Activated CD8-positive, alpha-beta T cell treated with anti-CD3 and anti-CD28 coated beads, Interleukin-2, amount 10 ng/mL, durations not matched to agents 7 days and 5 days (primary cell): ENCODE results near the gene GRM8. TPM values are rescaled to one million over a fixed set of nuclear protein-coding genes. Genes with fewer than 3 reads are reported as not detected.

ENCODE experiments used
- ATAC-seq: fragments of 150-1000 bp; cut with Tn5 transposase; one replicate; pipeline ENCODE4 v1.10.0; 2021; ENCODE audit warnings: moderate library complexity
- CTCF ChIA-PET: fragments of 350-600 bp; sonication (Branson Sonifier 250); formaldehyde crosslinking; loops from one replicate; lab custom pipeline; 2021; ENCODE audit warnings: antibody characterized with exemption; lab: Charles Lee
- POLR2A ChIA-PET: fragments of 350-600 bp; sonication (Branson Sonifier 250); formaldehyde crosslinking; loops from one replicate; lab custom pipeline; 2021; ENCODE audit warnings: antibody characterized with exemption; lab: Charles Lee
- DNase-seq: peaks from one replicate; pipeline ENCODE4 v3.0.0-alpha.2; 2020
- H3K27ac Mint-ChIP-seq: one replicate; pipeline ENCODE4 v1.8.0; 2021; ENCODE audit warnings: mild to moderate bottlenecking, mixed read lengths
- H3K27me3 Mint-ChIP-seq: one replicate; pipeline ENCODE4 v1.8.0; 2021; ENCODE audit warnings: low read depth, mixed read lengths
- H3K36me3 Mint-ChIP-seq: one replicate; pipeline ENCODE4 v1.8.0; 2021; ENCODE audit warnings: low read depth, mixed read lengths
- H3K4me1 Mint-ChIP-seq: one replicate; pipeline ENCODE4 v1.8.0; 2021; ENCODE audit warnings: low read depth, mixed read lengths
- H3K4me3 Mint-ChIP-seq: one replicate; pipeline ENCODE4 v1.8.0; 2021; ENCODE audit warnings: mild to moderate bottlenecking, mixed read lengths
- H3K9me3 Mint-ChIP-seq: one replicate; pipeline ENCODE4 v1.8.0; 2022; ENCODE audit warnings: mixed read lengths; ENCODE audit not compliant: insufficient read depth
- total RNA-seq, 2 experiments: library from RNA; stranded (reverse); gene quantifications; one replicate each; pipeline ENCODE4 v1.2.3, GENCODE V29; 2021

The GRM8 gene
- total RNA-seq, 2 experiments from 2014 or later, result not detected

DNA sequence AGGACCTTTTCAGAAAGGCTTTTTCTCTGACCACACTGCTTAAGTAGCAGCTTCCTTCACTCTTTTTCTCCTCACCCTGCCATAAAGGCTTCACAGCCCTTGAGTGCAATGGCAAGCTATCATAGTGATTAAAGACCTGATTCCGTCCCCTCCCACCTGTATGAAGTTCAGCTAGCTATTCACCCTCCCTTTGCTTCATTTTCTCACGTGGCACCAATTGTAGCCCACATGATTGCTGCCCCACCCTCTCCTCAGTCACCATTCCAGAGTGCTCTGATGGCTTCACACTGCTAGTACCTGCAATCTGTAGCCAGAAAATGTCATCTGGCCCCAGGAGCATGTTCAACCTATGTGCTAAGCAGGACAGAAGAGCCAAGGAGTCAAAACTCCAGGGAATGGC is 523.8 kb downstream of the GRM8 start:
- Mint-ChIP-seq H3K27me3 (no peaks in the 10 kb centered on the region), H3K36me3 (no peaks in the 10 kb centered on the region), H3K9me3 (no peaks in the 10 kb centered on the region), H3K4me3 (no peak overlapping the region), H3K27ac (no peak overlapping the region), H3K4me1 (no peaks in the 10 kb centered on the region)
- ChIA-PET POLR2A (no interaction called here), CTCF (no interaction called here)
- DNase-seq (no peak), ATAC-seq (no peak)

DNA sequence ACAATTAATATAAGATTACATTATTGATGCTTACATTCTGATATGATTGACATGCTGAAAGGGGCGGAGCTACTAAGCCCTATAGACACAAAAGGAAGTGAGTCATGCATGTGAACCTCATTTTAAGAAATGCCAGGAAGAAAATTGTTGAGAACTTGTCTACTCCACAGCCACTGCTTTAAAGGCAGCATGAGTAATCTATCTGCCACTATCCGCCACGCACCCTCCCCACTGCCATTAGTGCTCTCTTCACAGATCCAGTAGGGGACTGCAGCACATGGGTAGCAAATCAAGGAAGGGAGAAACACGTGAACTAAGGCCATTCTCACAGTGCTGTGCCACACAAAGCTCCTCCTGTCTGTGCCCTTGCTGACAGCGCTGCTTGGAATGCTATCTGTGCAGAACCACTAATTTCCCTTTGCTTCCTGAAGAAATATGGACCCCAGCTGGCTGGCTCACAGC is 524.8 kb downstream of the GRM8 start:
- Mint-ChIP-seq H3K4me3 (no peak overlapping the region), H3K4me1 (no peaks in the 10 kb centered on the region), H3K9me3 (no peaks in the 10 kb centered on the region), H3K27ac (no peak overlapping the region), H3K36me3 (no peaks in the 10 kb centered on the region), H3K27me3 (no peaks in the 10 kb centered on the region)
- ATAC-seq (no peak), DNase-seq (no peak)
- ChIA-PET POLR2A (no interaction called here), CTCF (no interaction called here)

DNA sequence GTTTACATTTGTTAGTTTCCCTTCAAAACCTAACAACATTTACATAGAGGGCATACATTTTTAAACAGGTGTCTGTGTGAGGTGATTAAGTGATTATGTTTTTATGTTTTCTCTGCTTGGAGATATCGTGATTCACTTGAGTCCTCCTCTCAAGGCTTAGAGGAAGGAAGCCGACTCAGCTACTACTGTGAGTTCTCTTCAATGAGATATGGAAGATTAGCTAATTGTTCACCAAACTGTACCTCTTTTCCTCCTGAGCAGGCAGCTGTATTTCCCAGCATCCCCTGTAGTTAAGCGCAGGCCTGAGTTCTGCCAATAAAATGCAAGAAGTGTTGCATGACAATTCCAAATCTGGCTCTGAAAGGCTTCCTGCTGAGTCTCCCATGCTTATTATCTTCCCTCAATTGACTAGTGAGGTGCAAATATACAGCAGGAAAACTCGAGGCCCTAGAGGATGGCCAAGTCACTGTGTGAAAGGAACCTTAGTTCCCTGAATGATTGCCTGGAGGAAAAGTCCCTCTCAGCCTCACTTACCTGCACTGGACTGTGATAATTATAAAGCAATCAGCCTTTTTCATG is 528.7 kb downstream of the GRM8 start:
- CTCF ChIA-PET, result no interaction called here
- DNase-seq, result no peak
- POLR2A ChIA-PET, result no interaction called here
- Mint-ChIP-seq H3K9me3 (no peaks in the 10 kb centered on the region), H3K4me3 (no peak overlapping the region), H3K27me3 (no peaks in the 10 kb centered on the region), H3K4me1 (no peaks in the 10 kb centered on the region), H3K27ac (no peak overlapping the region), H3K36me3 (no peaks in the 10 kb centered on the region)
- no peak for ATAC-seq

DNA sequence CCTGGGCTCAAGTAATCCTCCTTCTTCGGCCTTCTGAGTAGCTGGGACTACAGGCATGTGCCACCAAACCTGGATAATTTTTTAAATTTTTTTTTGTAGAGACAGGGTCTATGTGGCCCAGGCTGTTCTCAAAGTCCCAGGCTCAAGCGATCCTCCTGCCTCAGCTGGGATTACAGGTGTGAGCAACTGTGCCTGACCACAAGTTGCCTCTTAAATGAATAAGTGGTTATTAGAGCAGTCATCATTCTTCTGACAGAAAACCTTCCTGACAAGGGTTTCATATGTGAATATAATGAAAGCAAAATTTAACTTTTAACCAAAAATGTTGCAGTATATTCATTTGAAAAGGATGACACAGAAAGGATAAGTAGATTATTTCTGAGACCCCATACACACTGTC is 532.5 kb downstream of the GRM8 start:
- Mint-ChIP-seq H3K4me1 (no peaks in the 10 kb centered on the region), H3K4me3 (no peak overlapping the region), H3K27me3 (no peaks in the 10 kb centered on the region), H3K27ac (no peak overlapping the region), H3K9me3 (no peaks in the 10 kb centered on the region), H3K36me3 (no peaks in the 10 kb centered on the region)
- CTCF ChIA-PET, result no interaction called here
- DNase-seq, result no peak
- no peak for ATAC-seq
- POLR2A ChIA-PET, result no interaction called here

DNA sequence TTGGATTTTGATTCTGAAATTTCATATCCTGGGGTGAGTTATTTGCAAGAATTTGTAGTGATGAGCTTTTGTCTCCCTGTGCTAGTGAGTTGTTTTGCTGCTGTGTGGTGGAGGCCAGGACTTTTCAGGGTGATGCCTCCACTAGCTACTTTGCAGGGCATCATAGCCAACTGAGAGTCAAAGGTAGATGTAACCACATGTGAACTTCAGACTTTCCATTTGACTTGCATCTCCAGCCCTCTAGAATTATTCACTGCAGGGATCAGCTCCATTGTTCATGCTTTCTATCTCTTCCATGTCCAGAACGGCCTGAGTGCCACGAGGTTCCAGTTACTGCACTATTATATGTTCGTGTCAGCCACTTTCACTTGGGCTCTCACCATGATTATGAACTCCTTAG is 534.3 kb downstream of the GRM8 start:
- ATAC-seq, result no peak
- CTCF ChIA-PET, result no interaction called here

DNA sequence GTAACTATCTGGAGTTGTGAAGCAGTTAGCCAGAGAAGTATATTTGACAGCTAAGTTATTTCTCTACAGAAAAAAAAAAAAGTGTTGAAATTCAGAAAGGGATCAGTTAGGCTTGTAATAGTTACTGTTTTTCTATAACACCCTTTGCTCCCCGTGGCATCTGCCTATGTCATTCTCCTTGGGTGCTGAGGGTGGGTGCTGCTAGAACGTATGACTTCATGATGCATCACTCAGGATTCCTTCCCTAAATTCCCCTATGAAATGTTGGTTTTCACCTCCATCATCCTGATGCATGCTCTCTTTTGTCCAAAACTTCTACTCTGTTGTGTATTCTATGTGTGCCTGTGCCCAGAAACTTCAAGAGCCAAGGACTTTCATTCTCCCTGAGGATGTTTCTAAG is 536.4 kb downstream of the GRM8 start:
- H3K4me3 Mint-ChIP-seq, result no peak overlapping the region
- no peak for DNase-seq
- POLR2A ChIA-PET, result no interaction called here
- H3K27ac Mint-ChIP-seq, result no peak overlapping the region
- H3K36me3 Mint-ChIP-seq, result no peaks in the 10 kb centered on the region
- no peaks in the 10 kb centered on the region for H3K27me3 Mint-ChIP-seq
- CTCF ChIA-PET, result no interaction called here
- no peaks in the 10 kb centered on the region for H3K9me3 Mint-ChIP-seq
- no peak for ATAC-seq
- no peaks in the 10 kb centered on the region for H3K4me1 Mint-ChIP-seq

More for the DNA sequence above, 534.3 kb downstream of the GRM8 start:
- no peaks in the 10 kb centered on the region for H3K9me3 Mint-ChIP-seq
- no peak for DNase-seq
- H3K27me3 Mint-ChIP-seq, result no peaks in the 10 kb centered on the region
- POLR2A ChIA-PET, result no interaction called here
- H3K27ac Mint-ChIP-seq, result no peak overlapping the region
- H3K4me3 Mint-ChIP-seq, result no peak overlapping the region
- H3K4me1 Mint-ChIP-seq, result no peaks in the 10 kb centered on the region
- no peaks in the 10 kb centered on the region for H3K36me3 Mint-ChIP-seq

DNA sequence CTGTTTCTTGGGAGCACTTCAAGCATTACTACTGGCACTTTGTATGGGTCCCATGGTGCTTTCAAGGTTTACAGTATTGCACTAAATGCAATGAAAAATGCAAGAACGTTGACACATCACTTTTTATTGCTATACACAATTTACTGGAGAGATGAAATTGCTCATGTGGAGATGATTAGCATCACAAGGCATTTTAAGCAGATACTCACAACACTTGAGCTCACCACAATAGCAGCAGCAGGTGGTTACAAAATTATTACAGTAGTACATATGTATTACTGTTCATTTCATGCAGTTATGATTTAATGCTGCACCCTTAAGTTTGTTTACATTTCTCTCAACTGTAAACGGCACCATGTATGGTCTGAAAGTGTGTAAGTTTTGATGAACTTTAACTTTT is 537.7 kb downstream of the GRM8 start:
- Mint-ChIP-seq H3K36me3 (no peaks in the 10 kb centered on the region), H3K27ac (no peak overlapping the region), H3K27me3 (no peaks in the 10 kb centered on the region), H3K4me3 (no peak overlapping the region), H3K9me3 (no peaks in the 10 kb centered on the region), H3K4me1 (no peaks in the 10 kb centered on the region)
- ATAC-seq (no peak), DNase-seq (no peak)
- ChIA-PET CTCF (no interaction called here), POLR2A (no interaction called here)

DNA sequence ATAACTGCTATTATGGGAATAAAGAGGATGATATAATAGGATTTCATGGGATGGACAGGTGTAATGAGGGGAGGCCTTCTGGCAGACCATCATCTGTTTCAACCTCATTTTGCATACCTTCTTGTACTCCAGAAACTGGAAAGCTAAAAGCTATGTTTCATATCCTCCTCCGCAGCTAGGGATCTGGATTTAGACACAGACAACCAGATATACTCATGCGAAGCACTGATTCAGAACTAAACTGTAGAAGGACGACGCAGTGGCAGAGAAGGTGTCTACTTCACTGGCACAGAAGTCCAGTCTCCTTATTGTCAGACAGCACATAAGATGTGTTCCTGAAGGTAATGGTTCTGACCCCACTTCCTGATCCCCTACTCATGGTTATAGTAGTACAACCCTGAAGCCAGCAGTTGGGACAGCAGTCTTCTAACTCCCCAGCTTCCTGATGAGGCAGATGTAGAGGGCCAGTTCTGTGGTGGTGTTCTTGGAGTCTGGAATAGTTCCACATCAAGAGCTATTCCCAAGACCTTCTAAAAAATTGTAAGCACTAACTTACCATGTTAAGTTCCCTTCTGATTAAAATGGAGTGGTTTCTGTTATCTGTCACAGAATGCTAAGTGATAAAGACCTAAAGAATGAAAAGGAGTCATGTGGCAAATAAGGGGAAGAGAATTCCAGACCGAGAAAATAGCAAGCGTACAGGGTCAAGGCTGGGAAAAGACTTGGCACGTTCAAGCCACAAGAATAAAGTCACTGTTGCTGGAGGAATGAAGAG is 550.3 kb downstream of the GRM8 start:
- no peak overlapping the region for H3K27ac Mint-ChIP-seq
- ChIA-PET POLR2A (no interaction called here), CTCF (no interaction called here)
- H3K4me1 Mint-ChIP-seq, result no peaks in the 10 kb centered on the region
- H3K4me3 Mint-ChIP-seq, result no peak overlapping the region
- no peak for ATAC-seq
- DNase-seq, result no peak
- H3K27me3 Mint-ChIP-seq, result peaks cover 2% of the 10 kb centered on the region
- H3K9me3 Mint-ChIP-seq, result no peaks in the 10 kb centered on the region
- no peaks in the 10 kb centered on the region for H3K36me3 Mint-ChIP-seq

DNA sequence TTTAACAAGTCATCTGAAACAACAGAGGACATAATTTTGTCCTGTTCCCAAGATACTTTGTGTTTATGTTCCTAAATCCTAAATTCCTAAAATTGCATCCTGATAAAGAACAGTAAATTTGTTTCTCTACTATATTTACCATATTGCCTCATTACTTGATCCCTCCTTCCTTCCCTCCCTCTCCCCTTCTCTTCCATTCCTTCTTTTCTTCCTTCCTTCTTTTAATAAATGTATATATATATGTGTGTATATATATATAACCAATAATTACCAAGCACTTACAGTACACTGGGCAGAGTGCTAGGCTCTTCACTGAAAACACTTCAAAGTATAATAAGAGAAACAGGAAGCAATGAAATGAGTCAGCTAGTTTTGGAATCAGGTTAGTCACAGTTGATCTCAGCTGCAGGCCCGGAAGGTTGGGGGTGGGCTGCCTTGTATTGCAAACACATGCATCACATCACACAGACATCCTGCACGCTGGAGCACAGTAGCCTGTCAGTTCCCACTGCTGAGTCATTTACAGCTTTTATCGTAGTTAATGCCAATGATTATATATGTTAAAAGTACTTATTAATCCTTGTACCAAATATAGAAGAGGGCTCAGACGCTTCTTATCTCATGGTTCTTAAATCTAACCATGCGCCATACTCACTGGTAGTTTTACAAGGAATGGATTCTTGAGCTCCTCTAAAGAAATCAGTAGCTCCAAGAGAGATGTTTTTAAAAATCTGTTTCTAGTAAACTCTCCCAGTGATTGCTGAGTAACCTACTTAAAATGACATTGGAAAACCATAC is 551.7 kb downstream of the GRM8 start:
- H3K27ac Mint-ChIP-seq, result no peak overlapping the region
- CTCF ChIA-PET, result no interaction called here
- POLR2A ChIA-PET, result no interaction called here
- H3K4me3 Mint-ChIP-seq, result no peak overlapping the region
- peaks cover 2% of the 10 kb centered on the region for H3K27me3 Mint-ChIP-seq
- peak; percentile 65 for DNase-seq
- H3K36me3 Mint-ChIP-seq, result no peaks in the 10 kb centered on the region
- H3K4me1 Mint-ChIP-seq, result no peaks in the 10 kb centered on the region
- H3K9me3 Mint-ChIP-seq, result no peaks in the 10 kb centered on the region
- ATAC-seq, result peak; percentile 77

DNA sequence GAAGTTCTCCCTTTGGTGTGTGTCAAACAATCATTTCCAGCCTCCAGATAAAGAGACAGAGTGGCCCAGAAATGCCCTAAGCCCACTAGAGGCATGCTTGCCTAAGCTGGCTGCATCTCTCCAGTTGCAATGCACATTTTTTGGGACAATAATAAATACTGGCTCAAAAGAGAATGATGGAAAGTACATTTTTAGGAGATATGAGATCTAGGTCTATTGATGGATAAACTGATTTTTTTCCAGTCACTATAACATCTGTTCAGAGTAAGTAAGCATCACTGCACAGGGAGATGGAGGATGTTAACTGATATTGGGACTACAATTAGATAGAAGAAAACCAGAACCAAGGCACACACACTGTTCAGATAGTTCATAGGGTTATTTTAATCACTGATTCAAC is 553.0 kb downstream of the GRM8 start:
- no peak for DNase-seq
- H3K9me3 Mint-ChIP-seq, result no peaks in the 10 kb centered on the region
- no peak overlapping the region for H3K27ac Mint-ChIP-seq
- CTCF ChIA-PET, result no interaction called here
- ATAC-seq, result no peak
- H3K4me3 Mint-ChIP-seq, result no peak overlapping the region
- H3K27me3 Mint-ChIP-seq, result peaks cover 2% of the 10 kb centered on the region
- H3K4me1 Mint-ChIP-seq, result no peaks in the 10 kb centered on the region
- POLR2A ChIA-PET, result no interaction called here
- no peaks in the 10 kb centered on the region for H3K36me3 Mint-ChIP-seq

DNA sequence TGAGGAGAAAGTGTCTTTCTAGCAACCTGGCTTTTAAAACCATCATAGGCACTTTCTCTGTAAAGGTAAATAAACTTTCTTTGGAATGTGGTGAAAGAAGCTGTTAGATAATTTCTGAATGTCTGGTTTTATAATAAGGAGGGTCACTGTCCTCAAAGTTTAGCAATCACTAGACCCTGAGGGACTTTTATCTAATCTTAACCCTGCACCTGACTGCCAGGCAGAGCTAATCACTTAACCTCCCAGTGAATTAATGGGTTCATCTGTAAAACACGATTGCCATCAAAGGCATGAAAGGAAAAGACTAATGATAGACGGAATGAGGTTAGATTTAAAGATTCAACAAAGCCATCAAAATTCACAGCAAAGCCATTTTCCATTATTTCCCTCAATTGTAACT is 553.8 kb downstream of the GRM8 start:
- H3K4me3 Mint-ChIP-seq, result no peak overlapping the region
- no peaks in the 10 kb centered on the region for H3K4me1 Mint-ChIP-seq
- no peak overlapping the region for H3K27ac Mint-ChIP-seq
- ChIA-PET CTCF (no interaction called here), POLR2A (no interaction called here)
- H3K9me3 Mint-ChIP-seq, result no peaks in the 10 kb centered on the region
- H3K27me3 Mint-ChIP-seq, result peaks cover 2% of the 10 kb centered on the region
- DNase-seq (no peak), ATAC-seq (no peak)
- H3K36me3 Mint-ChIP-seq, result no peaks in the 10 kb centered on the region

DNA sequence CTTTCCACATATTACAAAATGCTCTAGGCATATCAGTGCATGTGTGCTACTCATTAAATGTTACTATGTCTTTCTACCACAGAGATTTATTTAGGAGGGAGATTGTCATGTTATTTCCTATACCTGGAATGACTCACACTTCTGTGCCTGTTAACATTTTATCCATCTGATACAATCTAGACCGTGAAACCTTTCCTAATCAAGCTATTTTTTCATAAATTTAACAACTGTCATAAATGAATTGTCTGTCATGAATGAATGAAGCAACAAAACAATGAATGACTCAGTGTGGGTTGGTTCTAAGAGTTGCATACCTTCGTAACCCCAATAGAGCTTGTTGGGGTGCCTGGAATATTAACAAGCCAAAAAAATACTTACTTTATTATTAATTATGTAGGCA is 554.3 kb downstream of the GRM8 start:
- DNase-seq (no peak), ATAC-seq (no peak)
- Mint-ChIP-seq H3K36me3 (no peaks in the 10 kb centered on the region), H3K27ac (no peak overlapping the region), H3K9me3 (no peaks in the 10 kb centered on the region), H3K4me3 (no peak overlapping the region), H3K4me1 (no peaks in the 10 kb centered on the region), H3K27me3 (peaks cover 2% of the 10 kb centered on the region)
- POLR2A ChIA-PET, result no interaction called here
- CTCF ChIA-PET, result no interaction called here
